Colon (tissue), 2 donors: ENCODE data around the gene P2RX2.

Experiments
- FAIRE-seq: peaks from 2 replicates; lab custom pipeline; 2012; peaks lifted over from hg19 to GRCh38; lab: Jason Lieb, UNC
- donor health status: control.
- donor health status: control.

Gene P2RX2

DNA sequence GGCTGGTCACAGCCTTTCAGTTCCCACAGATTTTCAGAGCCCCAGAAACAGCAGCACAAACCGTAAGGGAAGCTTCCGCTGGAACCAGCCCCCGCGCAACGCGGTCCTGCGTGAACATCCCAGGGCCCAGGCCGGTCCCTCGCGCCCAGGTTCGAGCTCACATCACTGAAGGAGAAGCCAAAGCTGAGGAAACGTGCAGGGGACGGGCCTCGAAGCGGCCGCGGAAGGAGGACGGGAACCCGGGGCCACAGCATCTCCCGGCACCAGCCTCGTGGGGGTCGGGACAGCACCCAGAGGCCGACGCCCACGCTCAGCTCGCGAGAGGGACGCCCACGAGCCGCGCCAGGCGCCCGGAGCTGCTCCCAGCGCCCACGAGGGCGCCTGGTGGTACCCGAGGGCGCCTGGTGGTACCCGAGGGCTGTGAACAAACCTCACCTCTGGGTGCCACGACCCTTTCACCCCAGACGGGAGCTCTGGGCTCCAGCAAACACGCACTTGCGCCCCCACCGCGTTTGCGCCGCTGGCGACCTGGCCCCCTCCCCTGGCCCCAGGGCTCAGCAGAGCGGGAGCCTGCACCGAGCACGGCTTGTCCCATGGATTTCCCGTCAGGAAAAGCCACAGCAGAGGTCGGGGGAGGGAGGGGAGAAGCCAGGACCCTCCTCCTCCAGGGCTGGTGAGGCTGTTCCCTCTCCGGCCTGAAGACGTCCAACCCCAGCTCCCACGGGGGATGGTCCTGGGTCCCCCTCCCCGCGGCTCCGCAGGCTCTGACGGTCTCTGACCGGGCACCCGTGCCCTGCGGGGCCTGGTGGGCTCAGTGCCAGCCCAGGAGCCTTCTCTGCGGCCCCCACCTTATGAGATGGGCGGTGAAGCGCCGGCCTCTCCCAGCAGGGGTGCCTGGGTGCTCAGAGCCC is 15.1 kb upstream of the P2RX2 start:
- no peak for FAIRE-seq

DNA sequence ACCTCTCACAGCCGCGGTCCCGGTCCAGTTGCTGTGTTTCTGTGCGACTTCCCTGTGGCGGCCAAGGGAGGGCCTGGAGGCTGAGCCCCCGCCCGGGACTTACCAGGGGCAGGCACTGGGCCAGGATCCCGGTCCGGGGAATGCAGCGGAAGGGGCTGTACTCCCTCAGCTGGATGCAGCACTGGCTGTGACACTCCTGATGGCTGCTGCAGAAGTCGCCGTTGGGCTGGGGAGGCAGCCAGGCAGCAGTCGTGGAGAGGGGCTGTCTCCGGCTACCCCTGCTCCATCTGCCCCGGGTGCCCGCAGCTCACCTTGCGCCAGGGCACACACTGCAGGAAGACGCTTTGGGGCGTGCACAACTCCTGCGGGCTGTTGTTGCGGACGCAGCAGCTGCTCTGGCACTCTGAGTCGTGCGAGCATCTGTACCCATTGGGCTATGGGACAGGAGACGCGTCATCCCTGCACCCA is 14.4 kb upstream of the P2RX2 start:
- FAIRE-seq: no peak

DNA sequence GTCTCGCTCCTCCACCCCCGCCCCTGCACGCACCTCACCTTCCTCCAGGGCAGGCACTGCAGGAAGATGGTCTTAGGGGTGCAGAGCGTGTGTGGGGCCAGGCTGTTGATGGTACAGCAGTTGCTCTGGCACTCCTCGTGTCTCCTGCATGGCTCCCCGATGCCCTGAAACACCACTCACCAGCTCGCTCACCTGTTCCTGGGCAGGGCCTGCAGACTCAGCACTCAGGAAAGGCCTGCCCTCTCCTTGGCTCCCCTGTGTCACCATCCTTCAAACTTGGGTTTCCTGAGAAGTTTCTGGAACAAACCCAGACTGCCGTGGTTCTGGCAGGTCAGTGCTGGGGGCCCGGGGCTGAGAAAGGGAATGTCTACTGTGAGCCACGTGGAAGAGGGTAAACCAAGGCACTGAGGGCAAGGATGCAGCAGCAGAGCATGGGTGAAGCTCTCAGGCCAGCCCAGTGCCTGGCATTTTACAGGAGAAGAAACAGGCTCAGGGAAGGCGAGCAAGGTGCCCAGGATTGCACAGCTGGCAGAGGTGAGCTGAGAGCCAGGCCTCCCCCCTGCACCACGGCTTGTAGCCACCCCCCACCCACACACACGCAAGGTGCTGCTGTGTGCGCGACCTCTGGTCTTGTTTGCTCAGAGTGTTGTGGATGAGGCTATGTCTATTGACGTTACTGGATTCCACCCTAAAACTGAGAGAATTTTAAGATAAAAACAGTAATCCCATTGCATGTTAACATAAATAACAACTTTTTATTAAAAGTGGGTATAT is 13.7 kb upstream of the P2RX2 start:
- no peak for FAIRE-seq

DNA sequence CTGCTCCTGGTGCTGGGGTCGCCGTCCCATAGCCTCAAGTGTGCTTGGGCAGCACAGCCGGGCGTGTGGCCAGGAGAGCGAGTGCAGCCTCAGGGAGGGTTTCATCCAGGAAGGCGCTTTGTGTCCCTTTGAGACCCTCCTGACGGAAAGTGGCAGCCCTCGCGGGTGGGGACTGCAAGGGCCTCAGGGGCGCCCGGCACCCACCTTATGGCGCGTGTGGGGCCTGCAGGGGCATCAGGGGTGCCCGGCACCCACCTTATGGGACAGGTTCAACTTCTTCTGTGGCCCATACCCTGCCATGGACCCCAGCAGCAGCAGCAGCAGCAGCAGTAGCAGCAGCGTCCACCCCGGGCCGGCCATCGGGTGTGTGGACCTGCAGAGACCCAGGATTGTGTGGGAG is 12.7 kb upstream of the P2RX2 start:
- FAIRE-seq: no peak

DNA sequence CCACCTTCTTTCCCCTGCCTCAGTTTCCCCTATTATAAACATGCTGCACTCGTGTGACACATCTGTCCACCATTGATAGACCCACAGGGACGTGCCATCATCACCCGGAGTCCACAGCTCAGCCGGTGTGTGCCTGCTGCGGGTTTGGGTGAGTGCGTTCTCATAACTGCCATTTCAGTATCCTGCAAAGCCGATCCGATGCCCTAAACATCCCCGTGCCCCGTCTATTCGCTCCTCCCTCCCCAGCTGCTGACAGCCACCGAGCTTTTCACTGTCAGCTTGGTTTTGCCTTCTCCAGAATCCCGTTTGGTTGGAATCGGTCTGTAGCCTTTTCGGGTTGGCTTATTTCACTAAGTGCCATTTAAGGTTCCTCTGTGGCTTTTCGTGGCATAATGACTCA is 12.1 kb upstream of the P2RX2 start:
- FAIRE-seq: no peak

DNA sequence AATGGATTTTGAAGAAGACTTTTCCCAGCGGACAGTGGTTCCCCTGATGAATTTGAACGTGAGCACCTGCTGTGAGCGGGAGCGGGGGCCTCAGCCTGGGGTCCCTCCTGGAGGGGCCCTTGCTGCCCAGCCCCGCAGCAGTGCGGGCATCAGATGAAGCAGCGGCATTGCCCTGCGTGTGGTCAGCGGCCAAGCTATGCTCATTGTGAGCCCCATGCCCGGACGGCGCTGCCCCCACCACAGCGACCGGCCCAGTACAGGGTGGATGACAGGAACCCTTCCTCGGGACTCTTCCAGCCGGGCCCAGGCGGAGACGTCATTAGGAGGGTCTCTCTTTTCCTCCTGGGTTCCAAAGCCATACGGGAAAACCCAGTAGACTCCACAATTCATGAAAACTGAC is 11.6 kb upstream of the P2RX2 start:
- no peak for FAIRE-seq

DNA sequence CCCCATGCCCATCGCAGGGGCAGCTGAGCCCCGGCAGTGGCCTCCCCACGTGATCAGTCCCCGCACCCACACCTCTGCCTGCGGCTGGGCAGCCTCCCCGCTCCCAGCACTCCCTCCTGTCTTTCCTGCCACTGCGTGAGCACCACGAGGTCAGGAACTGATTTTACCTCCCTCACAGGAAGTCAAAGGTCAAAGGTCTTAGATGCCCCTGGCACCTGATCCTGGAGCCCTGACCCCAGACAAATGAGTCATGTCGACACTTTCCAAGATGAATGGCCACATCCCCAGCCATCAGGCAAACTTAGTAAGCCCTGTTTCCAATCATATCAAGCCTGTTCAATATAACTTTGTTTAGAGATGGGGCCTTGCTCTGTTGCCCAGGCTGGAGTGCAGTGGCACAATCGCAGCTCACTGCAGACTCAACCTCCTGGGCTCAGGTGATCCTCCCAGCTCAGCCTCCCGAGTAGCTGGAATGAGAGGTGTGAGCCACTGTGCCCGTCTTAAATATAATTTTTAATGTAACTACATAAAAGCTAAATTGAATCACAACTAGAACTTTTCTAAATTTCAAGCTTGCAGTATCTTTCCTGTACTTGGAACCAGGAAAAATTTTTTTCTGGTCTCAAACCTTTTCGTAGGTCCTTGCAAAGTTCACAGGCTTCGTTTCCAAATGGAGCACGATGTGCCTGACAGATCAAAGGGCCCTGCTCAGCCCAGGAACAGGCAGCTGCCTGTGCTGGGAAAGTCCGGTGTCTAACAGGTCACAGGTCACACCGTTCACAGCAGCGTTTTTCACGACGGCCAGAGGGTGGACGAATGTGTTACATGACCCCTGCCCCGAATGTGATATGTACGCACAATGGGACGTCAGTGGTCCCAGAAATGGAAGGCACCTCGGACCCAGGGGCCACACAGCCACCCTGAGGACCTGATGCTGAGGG is 10.1 kb upstream of the P2RX2 start:
- FAIRE-seq: no peak

DNA sequence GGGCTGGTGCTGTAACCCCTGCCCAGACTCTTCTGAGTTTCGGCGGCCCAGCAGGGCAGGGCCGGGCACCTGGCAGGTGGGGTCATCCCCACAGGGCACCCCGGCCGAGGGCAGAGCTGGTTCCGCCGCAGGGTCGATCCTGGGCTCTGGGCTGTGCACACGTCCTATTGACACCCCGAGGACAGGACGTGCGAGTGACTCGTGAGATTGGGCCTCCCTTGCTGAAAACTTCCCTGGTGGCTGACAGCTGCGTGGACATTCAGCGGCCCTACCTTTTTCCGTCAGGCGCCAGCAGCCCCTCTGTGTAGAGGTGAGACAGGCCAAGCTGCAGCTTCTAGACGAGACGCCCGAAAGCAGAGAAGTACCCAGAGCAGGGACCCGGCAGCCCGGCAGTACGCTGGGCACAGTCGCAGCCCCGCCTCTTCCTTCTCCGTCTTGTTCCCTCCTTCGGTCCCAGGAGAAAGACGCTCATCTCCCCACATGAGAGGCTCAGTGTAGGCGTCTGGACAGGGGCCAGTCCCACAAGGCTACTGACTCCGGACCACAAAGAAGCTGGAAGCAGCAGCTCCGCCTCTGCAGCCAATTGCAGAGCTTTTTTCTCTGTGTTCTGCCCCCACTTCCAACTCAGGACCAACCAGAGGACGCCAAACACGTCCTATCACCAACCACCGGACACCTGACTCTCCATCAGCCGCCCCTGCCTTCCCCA is 8.4 kb upstream of the P2RX2 start, which contains the start of gene LRCOL1:
LRCOL1 (minus strand) TSS at position 532 of the 709 bp plus-strand sequence. CDS start 4,331 bp downstream, outside the sequence.
- no peak for FAIRE-seq

DNA sequence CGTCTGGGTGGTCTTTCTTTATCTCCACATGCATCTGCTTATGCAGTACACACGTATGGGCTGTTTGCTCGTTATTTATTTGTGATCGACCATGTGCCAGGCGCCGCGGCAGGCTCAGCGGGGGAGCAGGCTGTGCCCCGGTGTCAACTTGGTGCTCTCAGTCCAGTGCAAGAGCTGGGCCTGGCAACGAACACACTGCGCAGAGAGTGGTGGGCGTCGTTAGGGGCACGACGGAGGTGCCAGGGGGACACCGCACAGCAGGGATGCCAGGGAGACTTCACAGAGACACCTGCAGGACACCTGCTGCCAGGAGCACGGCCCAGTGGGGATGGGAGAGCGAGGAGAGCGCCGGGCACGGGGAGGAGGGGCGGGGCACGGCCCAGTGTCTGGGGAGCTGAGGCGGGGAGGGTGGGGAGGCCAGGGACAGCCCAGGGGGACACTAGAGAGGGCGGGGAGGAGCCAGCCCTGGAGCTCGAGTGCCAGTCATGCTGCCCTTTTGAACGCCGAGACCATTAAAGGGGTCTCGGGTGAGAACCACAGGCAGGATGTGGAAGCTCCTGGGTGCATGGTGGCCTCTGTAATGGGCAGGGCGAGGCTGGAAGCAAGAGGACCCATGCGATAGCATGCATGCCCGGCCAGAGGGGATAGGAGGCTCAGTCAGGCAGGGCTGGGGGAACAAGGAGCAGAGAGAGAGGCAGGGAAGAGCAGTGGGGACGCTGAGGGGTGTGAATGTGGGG is 7.5 kb upstream of the P2RX2 start:
- FAIRE-seq: no peak

DNA sequence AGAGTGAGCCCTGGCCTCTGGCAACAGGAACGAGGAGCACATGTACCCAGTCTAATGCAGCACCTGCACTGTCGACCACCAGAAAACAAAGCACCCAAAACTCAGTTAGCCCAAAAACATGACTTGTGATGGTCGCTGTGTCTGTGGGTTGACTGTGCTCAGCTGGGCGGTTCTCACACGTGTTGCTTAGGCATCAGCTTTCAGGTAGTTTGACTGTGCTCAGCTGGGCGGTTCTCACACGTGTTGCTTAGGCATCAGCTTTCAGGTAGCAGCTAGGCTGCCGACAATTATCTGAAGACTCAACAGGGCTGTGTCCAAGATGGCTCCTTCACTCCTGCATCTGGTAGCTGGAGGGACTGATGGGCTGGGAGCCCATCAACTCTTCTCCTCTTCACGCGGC is 7.0 kb upstream of the P2RX2 start:
- FAIRE-seq: no peak

DNA sequence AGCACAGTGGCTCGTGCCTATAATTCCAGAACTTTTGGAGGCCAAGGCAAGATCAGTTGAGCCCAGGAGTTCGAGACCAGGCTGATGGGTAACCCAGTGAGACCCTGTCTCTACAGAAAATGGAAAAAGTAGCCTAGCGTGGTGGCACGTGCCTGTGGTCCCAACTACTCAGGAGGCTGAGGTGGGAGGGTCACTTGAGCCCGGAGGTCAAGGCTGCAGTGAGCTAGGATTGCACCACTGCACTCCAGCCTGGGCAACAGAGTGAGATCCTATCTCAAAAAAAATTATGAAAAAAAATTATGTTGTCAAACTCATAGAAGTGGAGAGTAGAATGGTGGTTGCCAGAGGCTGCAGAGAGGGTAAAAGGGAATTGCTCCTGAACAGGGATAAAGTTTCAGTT is 4.5 kb upstream of the P2RX2 start:
- no peak for FAIRE-seq

DNA sequence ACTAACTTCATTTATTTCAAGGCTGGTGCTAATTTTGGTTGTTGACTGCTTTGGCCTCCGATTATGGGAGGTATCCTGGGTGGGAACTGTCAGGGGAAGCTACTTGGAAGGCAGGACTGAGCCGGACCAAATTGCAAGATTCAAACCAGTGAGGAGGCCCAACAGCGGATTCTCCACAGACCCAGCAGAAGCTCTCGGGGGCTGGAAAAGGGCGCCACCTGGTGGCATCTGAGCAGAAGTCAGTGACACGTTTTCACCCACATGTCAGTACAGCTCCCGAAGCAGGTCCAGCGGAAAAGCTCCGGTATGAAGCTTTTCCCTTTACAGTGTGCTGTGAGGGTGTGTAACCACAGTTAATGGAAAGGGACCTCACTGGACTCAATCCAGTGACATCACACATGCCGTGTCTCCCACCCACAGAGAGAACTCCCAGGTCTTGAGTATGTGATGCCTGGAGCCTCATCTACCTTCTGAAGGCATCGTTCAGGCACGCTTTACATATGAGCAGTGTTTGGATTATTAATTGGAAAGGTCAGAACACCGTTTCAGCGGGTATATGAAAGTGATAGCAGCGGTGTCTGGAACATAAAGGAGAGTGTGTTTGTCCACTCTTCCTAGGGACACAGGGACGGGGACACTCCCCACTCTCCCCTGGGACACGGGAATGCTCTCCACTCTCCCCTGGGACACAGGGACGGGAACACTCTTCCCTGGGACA is 3.6 kb upstream of the P2RX2 start:
- FAIRE-seq: no peak

DNA sequence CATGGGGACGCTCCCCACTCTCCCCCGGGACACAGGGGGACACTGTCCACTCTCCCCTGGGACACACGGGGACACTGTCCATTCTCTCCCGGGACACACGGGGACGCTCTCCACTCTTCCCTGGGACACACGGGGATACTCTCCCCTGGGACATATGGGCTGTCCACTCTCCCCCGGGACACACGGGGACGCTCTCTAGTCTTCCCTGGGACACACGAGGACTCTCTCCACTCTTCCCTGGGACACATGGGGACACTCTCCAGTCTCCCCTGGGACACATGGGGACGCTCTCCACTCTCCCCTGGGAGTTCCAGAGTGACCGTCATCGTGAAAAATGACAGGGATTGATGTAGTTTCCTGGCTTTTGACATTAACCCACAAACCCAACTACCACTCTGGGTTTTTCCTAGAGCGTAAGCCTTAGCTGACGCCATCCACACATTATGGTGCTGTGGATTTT is 3.0 kb upstream of the P2RX2 start:
- no peak for FAIRE-seq

DNA sequence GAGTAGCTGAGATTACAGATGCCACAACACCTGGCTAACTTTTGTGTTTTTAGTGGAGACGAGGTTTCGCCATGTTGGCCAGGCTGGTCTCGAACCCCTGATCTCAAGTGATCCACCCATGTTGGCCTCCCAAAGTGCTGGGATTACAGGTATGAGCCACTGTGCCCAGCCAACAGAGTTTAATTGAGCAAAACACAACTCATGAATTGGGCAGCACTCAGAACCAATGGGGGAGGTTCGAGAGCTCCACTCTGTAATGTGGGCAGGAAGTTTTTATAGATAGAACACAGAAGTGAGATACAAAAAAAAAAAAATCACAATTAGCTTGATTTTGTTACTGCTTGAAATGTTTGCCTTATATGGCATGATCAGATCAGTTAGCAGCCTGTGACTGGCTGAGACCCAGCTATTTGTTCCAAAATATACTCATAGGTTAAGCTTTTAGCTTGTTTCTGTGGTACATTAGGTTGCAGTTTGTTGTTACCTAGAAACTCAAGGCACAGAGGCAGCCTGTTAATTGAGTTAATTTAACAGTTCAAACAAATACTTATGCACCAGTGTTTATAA is 1.4 kb upstream of the P2RX2 start:
- FAIRE-seq: no peak

DNA sequence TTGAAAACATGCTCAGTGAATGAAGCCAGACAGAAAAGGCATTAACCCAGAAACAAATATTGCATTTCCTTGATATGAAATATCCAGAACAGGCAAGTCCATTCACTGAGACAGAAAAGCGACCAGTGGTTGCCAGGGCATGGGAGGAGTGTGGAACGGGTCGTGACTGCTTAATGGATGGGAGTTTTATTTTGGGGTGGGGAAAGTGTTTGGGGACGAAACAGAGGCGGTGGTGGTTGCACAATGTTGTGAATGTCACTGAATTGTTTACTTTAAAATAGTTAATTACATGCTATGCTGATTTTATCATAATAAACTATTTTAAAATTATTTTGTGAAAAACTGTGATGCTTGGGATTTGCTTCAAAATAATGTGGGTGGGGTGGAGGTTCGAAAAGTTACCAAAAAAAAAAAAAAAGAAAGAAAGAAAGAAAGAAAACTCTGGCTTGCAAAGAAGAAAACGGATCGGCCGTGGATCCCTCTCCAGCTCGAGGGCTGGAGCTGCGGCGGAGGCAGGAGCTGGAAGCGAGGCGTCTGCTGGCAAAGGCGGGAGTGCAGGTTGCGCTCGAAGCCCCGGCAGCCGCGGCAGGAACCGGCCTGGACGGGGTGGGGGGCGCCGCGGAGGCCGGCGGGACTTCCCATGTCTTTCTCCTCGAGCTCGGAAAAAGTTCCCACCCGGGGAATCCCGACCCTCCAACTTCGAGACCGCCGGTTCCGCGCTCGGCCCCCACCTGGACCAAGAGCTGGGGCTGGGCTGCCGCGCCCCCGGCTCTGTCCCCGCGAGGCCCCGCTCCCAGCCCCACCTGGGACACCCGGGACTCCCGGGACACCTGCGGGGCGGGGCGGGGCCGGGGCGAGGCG is 524 bp upstream of the P2RX2 start:
- no peak for FAIRE-seq

DNA sequence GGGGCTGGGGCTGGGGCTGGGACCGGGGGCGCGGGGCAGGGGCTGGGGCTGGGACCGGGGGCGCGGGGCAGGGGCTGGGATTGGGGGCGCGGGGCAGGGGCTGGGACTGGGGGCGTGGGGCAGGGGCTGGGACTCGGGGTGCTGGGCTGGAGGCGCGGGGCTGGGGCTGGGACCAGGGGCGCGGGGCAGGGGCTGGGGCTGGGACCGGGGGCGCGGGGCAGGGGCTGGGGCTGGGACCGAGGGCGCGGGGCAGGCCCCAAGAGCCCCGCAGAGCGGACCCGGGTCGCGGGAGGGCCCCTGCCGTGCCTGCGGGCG is 452 bp downstream of the P2RX2 start:
- no peak for FAIRE-seq

DNA sequence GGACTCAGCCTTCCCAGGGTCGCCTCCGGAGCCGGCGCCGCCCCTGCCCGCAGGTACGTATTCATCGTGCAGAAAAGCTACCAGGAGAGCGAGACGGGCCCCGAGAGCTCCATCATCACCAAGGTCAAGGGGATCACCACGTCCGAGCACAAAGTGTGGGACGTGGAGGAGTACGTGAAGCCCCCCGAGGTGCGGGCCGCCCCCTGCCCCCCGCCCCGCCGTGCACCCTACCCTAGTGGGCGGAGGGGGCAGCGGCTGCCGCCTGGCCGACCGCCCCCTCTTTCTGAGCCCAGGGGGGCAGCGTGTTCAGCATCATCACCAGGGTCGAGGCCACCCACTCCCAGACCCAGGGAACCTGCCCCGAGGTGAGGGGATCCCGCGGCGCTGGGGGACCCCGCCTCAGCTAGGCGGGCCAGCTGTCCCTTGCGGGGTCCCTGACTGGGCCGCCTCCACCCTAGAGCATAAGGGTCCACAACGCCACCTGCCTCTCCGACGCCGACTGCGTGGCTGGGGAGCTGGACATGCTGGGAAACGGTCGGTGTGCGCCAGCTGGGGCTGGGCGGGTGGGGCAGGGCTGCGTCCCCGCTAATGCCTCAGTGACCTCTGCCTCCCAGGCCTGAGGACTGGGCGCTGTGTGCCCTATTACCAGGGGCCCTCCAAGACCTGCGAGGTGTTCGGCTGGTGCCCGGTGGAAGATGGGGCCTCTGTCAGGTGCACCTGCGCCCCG is 973 bp downstream of the P2RX2 start:
- FAIRE-seq: no peak
